ENCODE data around the gene RUSF1.

DNA sequence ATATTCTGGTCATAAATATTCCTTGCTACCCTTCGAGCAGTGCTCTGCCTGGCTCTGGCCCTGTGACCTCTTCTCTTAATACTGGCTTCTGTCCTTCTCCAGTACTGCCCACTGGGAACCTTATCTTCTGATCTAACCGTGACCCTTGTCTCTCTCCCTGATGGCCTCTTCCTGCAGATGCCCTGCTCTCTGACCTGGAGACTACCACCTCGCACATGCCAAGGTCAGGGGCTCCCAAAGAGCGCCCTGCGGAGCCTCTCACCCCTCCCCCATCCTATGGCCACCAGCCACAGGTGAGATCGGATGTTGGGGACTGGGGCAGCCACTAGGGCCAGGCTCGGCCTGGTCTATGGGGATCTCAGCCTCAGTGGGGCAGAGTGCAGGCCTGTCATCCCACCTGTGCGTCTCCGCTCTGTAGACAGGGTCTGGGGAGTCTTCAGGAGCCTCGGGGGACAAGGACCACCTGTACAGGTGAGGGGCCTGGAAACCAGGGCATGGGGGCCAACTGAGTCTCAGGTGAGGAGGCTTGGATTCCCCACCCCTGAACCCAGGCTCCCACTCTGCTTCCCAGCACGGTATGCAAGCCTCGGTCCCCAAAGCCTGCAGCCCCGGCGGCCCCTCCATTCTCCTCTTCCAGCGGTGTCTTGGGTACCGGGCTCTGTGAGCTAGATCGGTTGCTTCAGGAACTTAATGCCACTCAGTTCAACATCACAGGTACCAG lies 34.8 kb downstream of the RUSF1 start:
- TF ChIP-seq TAF1 (IDR thresholded peaks at IDR 0.05; ENCODE audit: borderline replicate concordance, insufficient read depth, low read length) (no peak), SIN3A (IDR thresholded peaks at IDR 0.05; ENCODE audit: borderline replicate concordance, insufficient read depth, low read length) (no peak)
- TF ChIP-seq, protein P1, sequence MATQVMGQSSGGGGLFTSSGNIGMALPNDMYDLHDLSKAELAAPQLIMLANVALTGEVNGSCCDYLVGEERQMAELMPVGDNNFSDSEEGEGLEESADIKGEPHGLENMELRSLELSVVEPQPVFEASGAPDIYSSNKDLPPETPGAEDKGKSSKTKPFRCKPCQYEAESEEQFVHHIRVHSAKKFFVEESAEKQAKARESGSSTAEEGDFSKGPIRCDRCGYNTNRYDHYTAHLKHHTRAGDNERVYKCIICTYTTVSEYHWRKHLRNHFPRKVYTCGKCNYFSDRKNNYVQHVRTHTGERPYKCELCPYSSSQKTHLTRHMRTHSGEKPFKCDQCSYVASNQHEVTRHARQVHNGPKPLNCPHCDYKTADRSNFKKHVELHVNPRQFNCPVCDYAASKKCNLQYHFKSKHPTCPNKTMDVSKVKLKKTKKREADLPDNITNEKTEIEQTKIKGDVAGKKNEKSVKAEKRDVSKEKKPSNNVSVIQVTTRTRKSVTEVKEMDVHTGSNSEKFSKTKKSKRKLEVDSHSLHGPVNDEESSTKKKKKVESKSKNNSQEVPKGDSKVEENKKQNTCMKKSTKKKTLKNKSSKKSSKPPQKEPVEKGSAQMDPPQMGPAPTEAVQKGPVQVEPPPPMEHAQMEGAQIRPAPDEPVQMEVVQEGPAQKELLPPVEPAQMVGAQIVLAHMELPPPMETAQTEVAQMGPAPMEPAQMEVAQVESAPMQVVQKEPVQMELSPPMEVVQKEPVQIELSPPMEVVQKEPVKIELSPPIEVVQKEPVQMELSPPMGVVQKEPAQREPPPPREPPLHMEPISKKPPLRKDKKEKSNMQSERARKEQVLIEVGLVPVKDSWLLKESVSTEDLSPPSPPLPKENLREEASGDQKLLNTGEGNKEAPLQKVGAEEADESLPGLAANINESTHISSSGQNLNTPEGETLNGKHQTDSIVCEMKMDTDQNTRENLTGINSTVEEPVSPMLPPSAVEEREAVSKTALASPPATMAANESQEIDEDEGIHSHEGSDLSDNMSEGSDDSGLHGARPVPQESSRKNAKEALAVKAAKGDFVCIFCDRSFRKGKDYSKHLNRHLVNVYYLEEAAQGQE (IDR thresholded peaks at IDR 0.05; ENCODE audit: insufficient read depth in 1 of 2, low read depth in 2 of 2, low read length in 2 of 2), result no peak
